HG03439 (cell line): ENCODE data around the gene FLAD1.
"Not testable (repeated sequence)": the region's sequence is repeated elsewhere in the genome, so short reads cannot be mapped to it uniquely, and the experiment has no call there.

Source experiments
- ATAC-seq: cut with Tn5 transposase; IDR thresholded peaks from one replicate; pipeline ENCODE4 v1.9.1; 2021; ENCODE audit warnings: mild to moderate bottlenecking, moderate library complexity; ENCODE audit not compliant: unreplicated experiment

FLAD1 gene

DNA sequence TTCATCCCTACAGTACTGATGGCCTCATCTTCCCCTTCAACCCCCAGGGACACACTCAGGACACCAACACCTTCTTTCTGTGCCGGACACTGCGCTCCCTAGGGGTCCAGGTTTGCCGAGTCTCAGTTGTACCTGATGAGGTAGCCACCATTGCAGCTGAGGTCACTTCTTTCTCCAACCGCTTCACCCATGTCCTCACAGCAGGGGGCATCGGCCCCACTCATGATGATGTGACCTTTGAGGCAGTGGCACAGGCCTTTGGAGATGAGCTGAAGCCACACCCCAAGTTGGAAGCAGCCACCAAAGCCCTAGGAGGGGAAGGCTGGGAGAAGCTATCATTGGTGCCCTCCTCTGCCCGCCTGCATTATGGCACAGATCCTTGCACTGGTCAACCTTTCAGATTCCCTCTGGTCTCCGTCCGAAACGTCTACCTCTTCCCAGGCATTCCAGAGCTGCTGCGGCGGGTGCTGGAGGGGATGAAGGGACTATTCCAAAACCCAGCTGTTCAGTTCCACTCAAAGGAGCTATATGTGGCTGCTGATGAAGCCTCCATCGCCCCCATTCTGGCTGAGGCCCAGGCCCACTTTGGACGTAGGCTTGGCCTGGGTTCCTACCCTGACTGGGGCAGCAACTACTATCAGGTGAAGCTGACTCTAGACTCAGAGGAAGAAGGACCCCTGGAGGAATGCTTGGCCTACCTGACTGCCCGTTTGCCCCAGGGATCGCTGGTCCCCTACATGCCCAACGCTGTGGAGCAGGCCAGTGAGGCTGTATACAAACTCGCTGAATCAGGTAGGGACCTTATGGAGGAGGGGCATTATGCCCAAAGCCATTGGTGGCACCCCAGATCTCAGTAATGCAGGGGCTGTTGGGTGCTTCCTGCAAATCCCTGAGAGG is 5.2 kb downstream of the FLAD1 start:
- ATAC-seq, result no peak

DNA sequence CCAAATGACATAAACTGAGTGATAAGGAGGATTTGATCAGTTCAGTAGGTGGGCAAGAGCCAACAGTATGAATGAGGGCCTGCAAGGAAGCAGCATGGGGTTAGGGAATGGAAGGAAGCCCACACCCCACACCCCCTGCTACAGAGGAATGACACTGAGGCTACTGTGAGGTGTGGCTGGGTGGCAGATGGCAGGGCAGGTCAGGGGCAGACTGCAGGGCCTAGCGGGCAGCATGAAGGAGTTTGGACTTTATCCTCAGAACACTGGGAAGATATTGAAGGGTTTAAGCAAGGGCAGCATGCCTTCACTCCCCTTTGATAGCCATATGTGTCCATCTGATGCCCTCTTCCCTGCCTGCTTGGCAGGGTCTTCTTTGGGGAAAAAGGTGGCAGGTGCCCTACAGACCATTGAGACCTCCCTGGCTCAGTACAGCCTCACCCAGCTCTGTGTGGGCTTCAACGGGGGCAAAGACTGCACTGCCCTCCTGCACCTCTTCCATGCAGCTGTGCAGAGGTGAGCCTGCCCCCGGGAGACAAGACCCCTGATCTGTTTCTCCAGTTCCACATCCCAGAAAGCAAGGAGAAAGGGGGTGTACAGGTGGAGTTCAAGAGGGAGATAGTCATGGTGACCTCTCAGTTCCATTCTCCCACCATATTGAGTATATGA is 6.2 kb downstream of the FLAD1 start:
- ATAC-seq, result no peak

DNA sequence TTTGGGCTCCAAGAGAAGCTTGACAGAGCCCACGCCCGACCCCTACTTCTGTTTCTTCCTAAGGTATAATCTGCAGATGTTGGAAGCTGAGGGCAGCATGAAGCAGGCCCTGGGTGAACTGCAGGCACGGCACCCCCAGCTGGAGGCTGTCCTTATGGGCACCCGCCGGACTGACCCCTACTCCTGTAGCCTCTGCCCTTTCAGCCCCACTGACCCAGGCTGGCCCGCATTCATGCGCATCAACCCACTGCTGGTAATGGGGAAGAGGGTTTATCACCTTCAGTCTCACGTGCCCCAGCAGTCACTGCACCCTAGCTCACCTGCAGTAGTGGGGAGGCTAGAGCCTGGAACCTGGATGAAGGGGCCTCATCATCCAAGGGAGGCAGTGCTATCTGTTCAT is 7.1 kb downstream of the FLAD1 start:
- no peak for ATAC-seq

DNA sequence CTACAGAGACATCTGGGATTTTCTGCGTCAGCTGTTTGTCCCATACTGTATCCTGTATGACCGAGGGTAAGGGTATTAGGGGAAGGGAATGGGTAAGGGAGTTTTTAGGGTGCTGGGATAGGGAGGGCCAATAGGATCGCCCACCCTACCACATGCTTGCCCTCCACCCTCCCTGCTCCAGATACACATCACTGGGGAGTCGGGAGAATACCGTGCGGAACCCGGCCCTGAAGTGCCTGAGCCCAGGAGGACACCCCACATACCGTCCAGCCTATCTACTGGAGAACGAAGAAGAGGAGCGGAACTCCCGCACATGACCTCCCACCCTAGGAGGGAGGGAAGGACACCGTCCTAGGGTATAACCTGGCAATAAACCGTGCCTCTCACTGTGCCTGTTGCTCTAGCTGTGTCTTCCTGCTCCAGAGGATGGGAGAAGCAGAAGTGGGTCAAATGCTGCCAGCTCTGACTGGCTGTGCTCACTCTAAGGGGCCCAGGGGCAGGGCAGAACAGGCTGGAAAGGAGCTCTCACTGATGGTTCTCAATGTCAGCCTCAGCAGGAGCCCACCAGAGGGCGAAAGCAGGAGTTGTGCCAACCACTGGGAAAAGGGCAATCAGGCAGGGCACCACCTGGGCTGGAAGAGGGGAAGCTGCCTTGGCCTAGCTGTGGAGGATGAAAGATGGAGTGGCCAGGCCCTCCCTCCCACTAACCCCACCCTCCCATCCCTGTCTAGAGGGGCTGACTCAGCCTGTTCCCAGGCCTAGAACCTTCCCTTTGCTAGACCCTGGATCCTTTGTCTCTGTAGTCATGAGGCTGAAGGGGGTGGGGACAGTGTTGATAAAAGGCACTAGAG is 9.8 kb downstream of the FLAD1 start:
- ATAC-seq, result no peak

DNA sequence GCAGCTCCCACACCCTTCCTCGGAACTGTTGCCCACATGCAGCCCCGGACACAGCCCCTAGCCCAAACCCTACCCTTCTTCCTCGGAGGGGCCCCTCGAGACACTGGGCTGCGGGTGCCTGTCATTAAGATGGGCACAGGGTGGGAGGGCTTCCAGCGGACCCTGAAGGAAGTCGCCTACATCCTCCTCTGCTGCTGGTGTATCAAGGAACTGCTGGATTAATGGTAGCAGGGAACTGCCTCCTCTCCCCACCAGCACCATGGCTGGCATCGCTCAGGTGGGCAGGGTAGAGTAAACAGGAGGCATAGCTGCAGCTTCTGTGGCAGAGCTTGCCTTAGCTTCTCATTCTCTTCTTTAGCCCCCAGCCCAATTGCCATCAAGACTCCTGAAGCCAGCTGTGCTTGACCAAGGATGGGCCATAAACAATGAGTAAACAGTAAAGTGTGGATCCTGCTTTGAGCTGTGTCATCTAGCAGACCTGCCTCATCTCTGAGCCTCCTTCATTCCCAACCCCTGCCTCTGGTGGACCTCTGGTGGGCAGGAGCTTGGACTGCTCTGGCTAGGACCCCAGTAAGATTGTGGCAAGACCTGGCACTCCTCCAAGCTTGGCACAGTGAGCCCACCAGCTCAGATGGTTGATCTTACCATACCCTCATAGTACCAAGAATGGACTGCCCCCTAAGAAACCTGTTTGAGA is 10.6 kb downstream of the FLAD1 start, which contains the start of gene LENEP:
Gene LENEP, plus strand, starts transcription at position 15 of the 697 bp plus-strand sequence. Its CDS starts 22 bp downstream, at position 37.
- no peak for ATAC-seq

DNA sequence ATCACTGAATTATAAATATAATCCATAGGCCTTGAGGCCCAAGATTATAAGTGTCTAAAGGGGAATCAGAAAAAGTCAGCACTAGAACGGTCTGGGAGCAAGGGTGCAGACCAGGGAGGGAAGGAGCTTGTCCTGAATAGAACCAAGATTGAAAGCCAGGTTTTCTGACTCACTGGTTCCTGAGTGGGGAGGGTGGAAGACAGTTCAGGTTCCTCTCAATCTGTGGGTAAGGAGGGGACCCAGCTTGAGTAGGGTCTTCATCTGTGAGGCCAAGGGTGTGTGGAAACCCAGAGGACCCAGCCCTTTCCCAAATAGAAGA is 11.1 kb downstream of the FLAD1 start:
- no peak for ATAC-seq

DNA sequence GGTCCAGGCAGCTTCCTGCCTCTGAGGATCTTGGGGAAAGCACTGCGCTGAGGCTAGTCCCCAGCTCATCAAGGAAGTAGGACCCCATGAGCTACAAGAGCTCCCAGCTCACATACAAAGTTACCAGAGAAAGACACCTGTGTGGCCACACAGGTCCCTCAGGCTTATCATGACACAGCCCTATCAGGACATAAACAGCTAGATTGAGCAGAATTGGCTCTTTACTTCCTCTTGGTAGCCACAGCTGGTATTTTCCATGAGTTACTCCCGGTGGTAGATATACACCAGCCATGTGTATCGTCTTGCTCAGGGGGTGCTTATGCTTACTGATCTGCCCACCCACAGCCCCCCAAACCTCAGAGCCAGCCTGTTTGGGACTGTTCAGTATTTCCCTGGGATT is 11.4 kb downstream of the FLAD1 start:
- no peak for ATAC-seq

DNA sequence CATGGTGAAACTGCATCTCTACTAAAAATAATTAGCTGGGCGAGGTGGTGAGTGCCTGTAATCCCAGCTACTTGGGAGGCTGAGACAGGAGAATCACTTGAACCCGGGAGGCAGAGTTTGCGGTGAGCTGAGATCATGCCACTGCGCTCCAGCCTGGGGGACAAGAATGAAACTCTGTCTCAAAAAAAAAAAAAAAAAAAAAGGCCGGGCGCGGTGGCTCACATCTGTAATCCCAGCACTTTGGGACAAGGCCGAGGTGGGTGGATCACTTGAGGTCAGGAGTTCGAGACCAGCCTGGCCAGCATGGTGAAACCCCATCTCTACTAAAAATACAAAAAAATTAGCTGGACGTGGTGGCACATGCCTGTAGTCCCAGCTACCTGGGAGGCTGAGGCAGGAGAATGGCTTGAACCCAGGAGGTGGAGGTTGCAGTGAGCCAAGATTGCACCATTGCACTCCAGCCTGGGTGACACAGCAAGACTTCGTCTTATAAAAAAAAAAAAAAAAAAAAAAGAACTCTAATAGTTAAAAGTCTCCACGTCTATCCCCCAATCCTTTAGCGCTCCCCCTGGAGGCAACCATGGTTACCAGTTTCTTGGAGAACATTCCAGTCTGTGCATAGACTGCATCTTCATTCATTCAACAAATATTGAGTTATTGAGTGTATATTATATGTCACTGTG is 12.3 kb downstream of the FLAD1 start:
- not testable (repeated sequence) for ATAC-seq

DNA sequence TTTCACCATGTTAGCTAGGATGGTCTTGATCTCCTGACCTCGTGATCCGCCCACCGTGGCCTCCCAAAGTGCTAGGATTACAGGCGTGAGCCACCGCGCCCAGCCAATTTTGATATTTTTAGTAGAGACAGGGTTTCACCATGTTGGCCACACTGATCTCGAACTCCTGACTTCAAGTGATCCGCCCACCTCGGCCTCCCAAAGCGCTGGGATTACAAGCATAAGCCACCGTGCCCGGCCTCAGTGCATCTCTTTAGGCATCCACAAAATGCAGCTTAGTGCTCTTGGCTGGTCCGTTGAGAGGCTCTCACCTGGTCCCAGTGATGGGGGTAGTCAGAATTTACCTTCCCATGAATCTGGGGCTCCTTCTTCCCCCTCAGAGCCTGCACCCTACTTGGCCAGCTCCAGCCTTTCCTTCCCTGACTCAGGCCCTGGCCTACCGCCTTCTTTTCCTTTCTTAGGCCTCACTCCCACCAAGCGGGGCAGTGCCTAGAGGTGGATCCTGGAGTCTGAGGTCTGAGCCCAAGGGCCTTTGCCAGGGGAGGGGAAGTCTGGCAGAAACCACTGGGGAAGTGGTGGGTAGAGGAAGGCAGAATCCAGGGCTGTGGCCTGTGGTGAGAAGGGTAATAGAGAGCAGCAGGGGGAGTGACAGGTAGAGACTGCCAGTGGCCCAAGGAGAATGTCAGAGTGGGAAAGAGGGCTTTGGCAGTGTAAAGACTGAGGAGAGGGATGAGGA is 14.0 kb downstream of the FLAD1 start:
- ATAC-seq, result no peak

DNA sequence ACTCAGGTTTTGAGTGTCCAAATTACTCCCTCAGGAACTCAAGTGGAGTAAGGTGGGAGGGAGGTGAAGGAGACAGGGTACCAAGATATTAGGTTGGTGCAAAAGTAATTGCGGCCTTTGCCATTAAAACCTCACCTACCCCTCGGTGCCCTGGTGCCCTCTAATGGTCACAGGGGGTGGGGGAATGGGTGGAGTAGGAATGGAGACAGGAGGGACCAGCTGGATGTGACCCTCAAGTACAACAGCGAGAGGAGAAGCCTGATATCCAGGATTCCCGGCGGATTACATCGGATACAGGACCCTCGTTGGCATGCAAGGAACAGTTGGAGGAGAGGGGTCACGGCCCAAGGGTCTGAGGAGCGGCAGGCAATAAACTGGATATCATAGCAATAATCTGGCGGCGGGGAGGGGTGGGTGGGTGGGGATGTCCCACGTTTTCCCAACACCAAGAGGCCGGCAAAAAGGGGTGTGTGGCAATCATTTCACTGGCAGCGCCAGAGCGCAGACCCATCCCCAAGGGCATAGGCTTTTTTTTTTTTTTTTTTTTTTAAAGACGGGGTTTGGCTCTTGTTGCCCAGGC is 15.1 kb downstream of the FLAD1 start:
- no peak for ATAC-seq

DNA sequence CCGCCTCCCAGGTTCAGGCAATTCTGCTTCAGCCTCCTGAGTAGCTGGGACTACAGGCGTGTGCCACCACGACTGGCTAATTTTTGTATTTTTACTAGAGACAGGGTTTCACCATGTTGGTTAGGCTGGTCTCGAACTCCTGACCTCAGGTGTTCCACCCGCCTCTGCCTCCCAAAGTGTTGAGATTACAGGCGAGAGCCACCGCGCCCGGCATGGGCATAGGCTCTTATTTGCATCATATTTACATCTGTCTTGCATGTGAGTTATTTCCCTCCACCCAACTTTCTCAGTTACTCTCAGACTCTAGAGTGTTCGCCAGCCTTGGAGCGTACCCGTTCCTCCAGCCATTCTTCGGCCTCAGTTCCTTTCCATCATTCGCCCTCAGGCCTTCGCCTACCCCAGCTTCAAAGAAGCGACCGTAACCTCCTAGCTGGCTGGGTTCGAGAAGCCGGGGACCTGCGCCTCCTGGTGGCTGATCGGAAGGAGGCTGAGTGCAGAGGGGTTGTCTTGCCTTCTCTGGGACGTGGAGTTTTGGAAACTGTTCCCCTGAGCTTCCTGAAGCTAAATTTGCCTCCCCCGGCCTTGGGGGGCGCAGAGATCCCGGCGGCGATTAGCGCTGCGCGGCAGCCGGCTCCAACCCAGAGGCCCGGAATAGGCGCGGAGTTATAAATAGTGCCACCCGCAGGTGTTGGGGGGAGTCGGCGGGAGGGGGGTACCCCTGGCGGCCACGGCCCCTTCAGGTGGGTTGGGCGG is 15.8 kb downstream of the FLAD1 start:
- no peak for ATAC-seq

DNA sequence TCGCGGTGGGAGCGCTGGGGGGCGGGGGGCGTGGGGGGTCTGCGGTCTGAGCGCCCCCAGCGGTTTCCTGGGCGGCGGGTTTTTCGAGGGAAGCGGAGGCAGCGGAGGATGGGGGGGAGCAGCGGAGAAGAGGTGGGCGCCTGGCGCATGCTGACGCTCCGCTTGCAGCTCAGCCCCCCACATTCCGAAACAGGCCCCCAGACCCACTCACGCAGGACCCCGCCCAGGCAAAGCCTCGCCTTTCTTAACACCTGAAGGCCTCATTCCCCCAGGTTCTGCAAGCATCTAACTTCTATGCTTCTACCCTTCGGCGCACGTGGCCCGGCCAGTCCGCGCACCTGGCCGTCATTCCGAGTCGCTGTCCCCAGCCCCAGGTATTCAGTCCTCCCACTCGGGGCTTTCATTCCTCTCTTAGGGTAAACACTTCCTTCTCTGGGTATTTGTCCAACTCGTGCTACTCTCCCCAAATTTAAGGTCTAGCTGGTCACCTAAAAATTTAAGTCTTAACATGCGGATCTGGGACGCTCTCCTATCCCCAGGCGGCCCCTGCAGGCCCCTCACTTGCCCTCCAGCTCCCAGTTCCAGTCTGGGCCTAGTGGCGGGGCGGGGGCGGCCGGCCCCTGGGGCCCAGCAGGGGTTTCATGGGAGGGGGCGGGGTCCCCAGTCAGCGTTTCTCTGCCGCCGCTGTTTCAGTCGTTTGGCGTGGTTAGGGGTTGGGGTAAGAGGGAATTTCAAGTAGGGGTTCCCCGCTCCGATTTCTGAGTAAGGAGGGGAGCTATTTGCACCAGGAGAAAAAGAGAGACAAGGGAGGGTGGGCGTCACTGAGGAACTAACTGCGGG is 16.6 kb downstream of the FLAD1 start:
- no peak for ATAC-seq

DNA sequence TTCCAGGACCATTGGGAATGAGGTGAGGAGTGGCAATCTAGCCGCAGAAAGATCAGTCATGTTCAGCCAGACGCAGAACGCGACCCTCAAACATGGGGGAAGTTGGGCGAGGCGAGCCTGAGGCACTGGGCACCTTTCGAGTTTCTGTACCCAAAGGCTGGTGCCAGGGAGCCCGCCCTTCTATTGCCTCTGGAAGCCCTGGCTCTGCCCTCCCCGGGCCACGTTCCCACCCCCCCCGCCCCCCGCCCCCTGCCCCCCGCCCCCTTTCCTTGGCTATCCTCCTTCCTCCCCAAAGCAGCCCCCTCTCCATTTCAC is 17.2 kb downstream of the FLAD1 start:
- no peak for ATAC-seq

DNA sequence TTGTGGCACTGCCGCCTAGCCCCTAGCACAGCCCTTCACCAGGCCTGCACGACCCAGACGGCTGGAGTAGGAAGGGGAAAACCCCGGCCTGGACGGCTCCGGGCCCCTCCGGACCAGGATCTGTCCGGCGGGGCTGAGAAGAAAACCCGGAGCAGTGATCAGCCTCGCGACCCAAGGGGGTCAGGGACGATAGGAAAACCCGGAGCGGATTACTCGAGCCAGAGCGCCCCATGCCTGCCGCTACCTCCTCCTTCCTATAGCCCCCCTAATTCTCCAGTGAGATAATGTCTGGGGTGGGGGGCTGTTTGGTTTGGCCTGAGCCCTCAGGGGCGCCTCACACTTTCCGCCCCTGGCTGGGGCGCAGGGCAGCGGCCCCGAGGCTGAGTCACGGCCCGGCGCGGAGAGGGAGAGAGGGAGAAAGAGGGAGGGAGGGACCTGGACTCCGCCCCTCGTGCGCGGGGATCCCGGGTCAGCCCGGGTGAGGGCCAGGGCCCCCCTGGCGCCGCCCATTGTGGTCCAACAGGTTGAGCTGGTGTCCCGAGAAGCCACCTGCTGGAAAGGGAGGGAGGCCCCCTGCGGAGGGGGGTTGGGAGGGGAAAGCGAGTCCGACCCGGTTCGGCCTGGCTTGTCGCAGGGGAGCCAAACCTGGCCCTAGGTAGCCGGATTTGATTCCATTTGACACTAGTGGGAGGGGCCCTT is 17.7 kb downstream of the FLAD1 start:
- peak; percentile 43 for ATAC-seq

DNA sequence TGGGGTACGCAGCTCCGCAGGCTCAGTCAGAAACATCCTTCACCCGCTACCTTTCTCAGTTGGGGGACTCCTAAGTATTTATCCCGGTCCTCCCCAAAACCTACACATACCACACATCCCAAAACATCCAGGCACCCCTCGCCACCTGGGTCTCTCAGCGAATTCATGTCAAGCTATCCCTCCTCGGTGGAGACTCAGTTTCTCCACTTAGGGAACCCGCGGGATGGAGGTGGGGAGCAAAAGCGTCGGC is 18.2 kb downstream of the FLAD1 start:
- no peak for ATAC-seq

DNA sequence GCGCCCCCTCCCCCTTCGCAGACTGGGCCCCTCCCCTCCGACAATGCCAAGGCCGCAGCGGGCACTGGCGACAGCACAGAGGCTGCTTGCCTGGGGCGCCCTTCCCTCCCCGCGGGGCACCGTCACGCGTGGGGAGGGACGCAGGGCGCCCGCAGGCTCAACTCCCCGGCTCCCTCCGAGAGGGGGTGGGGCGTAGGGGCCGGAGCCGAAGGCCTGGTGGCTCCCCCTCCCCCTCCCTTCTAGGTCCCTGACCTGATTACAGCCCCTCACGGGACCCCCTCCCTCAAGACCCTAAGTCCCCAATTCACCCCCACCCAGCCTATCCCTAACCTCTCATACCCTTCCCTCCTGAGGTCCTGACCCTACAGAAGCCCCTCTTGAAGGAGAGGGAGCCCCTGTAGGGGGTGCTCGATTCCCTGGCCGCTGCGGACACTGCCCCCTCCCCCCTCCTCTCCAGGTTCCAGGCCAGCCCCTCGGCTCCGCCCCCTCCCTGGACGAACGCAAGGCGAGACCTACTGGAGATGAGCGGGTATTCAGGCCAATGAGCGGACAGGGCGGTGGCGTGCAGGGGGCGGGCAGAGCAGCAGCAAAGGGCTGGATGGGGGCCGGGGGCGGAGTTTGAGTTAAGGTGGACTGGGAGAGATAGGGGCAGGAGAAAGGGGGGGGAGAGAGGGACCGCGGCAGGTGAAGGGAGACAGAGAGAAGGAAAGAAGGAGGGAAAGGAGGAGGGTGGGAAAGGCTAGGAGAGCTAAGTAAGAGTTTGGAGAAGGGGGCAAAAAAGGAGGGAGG is 18.7 kb downstream of the FLAD1 start:
- ATAC-seq, result peak; percentile 53
